Natural killer cell (primary cell): ENCODE data around the gene NBEAL2. TPM values are rescaled to one million over a fixed set of nuclear protein-coding genes. Genes with fewer than 3 reads are reported as not detected.

ENCODE experiments used
- ATAC-seq, 3 donors: fragments of 150-1000 bp in 2 of 3; fragments of 200-7000 bp in 1 of 3; cut with Tn5 transposase; 1 replicate in 1 of 3; 2 replicates in 2 of 3; pipeline ENCODE4 v1.10.0; 2021; ENCODE audit warnings: mild to moderate bottlenecking in 2 of 3, moderate library complexity in 2 of 3
- DNase-seq, 2 donors: peaks; one replicate each; pipeline versions ENCODE4 v3.0.0 to v3.0.0-alpha.2; 2013 to 2021; ENCODE audit warnings: mixed read lengths in 1 of 2
- H3K27ac ChIP-seq: one replicate; pipeline ENCODE4 v1.5.1; 2013; ENCODE audit warnings: mild to moderate bottlenecking, low read length
- H3K27me3 ChIP-seq: one replicate; pipeline ENCODE4 v1.6.1; 2013; ENCODE audit warnings: low read length; ENCODE audit not compliant: control insufficient read depth, insufficient read depth
- H3K36me3 ChIP-seq: one replicate; pipeline ENCODE4 v1.6.1; 2013; ENCODE audit warnings: low read length; ENCODE audit not compliant: control insufficient read depth, insufficient read depth
- H3K4me1 ChIP-seq: one replicate; pipeline ENCODE4 v1.6.1; 2013; ENCODE audit warnings: low read length; ENCODE audit not compliant: control insufficient read depth, insufficient read depth
- H3K4me3 ChIP-seq: one replicate; pipeline ENCODE4 v1.5.1; 2013; ENCODE audit warnings: low read length
- H3K9me3 ChIP-seq: one replicate; pipeline ENCODE4 v1.6.1; 2013; ENCODE audit warnings: low read length; ENCODE audit not compliant: control insufficient read depth, insufficient read depth
- H3K27ac Mint-ChIP-seq, 2 donors: one replicate each; pipeline ENCODE4 v1.8.0; 2022; ENCODE audit warnings: mild to moderate bottlenecking in 2 of 2, mixed read lengths in 2 of 2, moderate library complexity in 1 of 2
- H3K27me3 Mint-ChIP-seq, 2 donors: one replicate each; pipeline ENCODE4 v1.8.0; 2022; ENCODE audit warnings: low read depth in 2 of 2, mixed read lengths in 2 of 2
- H3K36me3 Mint-ChIP-seq: one replicate; pipeline ENCODE4 v1.8.0; 2022; ENCODE audit warnings: mixed read lengths
- H3K4me1 Mint-ChIP-seq, 2 donors: one replicate each; pipeline ENCODE4 v1.8.0; 2022; ENCODE audit warnings: mixed read lengths in 2 of 2
- H3K4me3 Mint-ChIP-seq: one replicate; pipeline ENCODE4 v1.8.0; 2022; ENCODE audit warnings: mild to moderate bottlenecking, moderate library complexity, mixed read lengths
- H3K9me3 Mint-ChIP-seq, 2 donors: one replicate each; pipeline ENCODE4 v1.8.0; 2022; ENCODE audit warnings: mixed read lengths in 2 of 2
- CTCF ChIP-seq: fragments of 200-600 bp; IDR thresholded peaks from one replicate; pipeline ENCODE4 v1.8.0; 2022; ENCODE audit warnings: antibody characterized with exemption
- WGBS: methylation state at CpG from one replicate; pipeline ENCODE4 v1.1.7; 2013; ENCODE audit warnings: missing lambda C conversion rate; ENCODE audit not compliant: insufficient coverage; 5-methylcytosine and 5-hydroxymethylcytosine counted together
- intact Hi-C: fragments of 100-400 bp; cut with micrococcal nuclease; formaldehyde crosslinking; loops from one replicate; pipeline ENCODE4 v1.14.2; 2022
- total RNA-seq, 4 donors: library from RNA; stranded (reverse); fragments of 120-200 nt in 1 of 4; gene quantifications; one replicate each; pipeline versions ENCODE4 v1.2.3 to v1.2.4, GENCODE V29; 2013 to 2022

Gene NBEAL2
- total RNA-seq, 3 donors from 2014 or later (not counting 1 experiment from before 2014, with no cell fraction given) = 453 to 536 (median 532) TPM

GRCh38 chr3:46950650-46951241, 28.7 kb upstream of the NBEAL2 start:
- H3K27me3 ChIP-seq = no peaks in the 10 kb centered on the region
- peaks cover 92 to 95% of the 10 kb centered on the region in 2 donors for H3K4me1 Mint-ChIP-seq
- WGBS = 75% methylated on average over 6 of the region's 7 CpGs
- H3K27me3 Mint-ChIP-seq = no peaks in the 10 kb centered on the region
- H3K4me3 ChIP-seq = no peak overlapping the region
- H3K27ac Mint-ChIP-seq = peak overlapping the region; percentile 96 to 99
- H3K36me3 Mint-ChIP-seq = no peaks in the 10 kb centered on the region
- ATAC-seq = no peak
- no peak for DNase-seq
- H3K36me3 ChIP-seq = no peaks in the 10 kb centered on the region
- TF ChIP-seq CTCF = no peak
- intact Hi-C loops = no loop called here
- no peaks in the 10 kb centered on the region for H3K9me3 ChIP-seq
- peaks cover 98% of the 10 kb centered on the region for H3K4me1 ChIP-seq
- peak overlapping the region; percentile 55 for H3K4me3 Mint-ChIP-seq
- no peaks in the 10 kb centered on the region for H3K9me3 Mint-ChIP-seq
- H3K27ac ChIP-seq = peak overlapping the region; percentile 37

DNA sequence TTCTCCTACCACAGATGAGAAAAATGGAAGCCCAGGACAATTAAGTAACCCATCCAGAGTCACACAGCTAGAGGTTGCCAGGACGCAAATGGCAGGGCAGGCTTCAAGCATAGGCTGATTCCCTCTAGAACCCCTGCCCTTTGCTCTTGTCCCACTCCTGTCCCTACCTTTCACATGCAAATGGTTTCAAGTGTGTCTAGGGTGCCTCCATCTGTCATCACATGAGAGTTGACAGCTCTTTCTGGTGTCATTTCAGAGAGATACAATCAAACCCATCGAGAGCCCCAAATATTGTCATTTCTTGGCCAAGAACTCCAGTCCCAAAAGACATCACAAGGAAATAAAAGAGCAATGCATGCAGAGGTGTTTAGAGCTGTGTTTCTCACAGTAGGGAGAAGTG, 26.7 kb upstream of the NBEAL2 start:
- H3K4me1 Mint-ChIP-seq = peaks cover 89 to 95% of the 10 kb centered on the region in 2 donors
- Histone ChIP-seq H3K9me3 (no peaks in the 10 kb centered on the region), H3K27ac (peak overlapping the region; percentile 94), H3K36me3 (no peaks in the 10 kb centered on the region), H3K4me3 (no peak overlapping the region), H3K27me3 (no peaks in the 10 kb centered on the region), H3K4me1 (peaks cover 98% of the 10 kb centered on the region)
- H3K4me3 Mint-ChIP-seq = peak overlapping the region; percentile 78
- H3K27ac Mint-ChIP-seq = peak overlapping the region; percentile 94 to 99
- 43% methylated on average over 2 of the region's 2 CpGs for WGBS
- DNase-seq (no peak), ATAC-seq (no peak)
- no peaks in the 10 kb centered on the region for H3K27me3 Mint-ChIP-seq
- H3K9me3 Mint-ChIP-seq = no peaks in the 10 kb centered on the region
- intact Hi-C loops = no loop called here
- TF ChIP-seq CTCF = no peak
- H3K36me3 Mint-ChIP-seq = no peaks in the 10 kb centered on the region

DNA sequence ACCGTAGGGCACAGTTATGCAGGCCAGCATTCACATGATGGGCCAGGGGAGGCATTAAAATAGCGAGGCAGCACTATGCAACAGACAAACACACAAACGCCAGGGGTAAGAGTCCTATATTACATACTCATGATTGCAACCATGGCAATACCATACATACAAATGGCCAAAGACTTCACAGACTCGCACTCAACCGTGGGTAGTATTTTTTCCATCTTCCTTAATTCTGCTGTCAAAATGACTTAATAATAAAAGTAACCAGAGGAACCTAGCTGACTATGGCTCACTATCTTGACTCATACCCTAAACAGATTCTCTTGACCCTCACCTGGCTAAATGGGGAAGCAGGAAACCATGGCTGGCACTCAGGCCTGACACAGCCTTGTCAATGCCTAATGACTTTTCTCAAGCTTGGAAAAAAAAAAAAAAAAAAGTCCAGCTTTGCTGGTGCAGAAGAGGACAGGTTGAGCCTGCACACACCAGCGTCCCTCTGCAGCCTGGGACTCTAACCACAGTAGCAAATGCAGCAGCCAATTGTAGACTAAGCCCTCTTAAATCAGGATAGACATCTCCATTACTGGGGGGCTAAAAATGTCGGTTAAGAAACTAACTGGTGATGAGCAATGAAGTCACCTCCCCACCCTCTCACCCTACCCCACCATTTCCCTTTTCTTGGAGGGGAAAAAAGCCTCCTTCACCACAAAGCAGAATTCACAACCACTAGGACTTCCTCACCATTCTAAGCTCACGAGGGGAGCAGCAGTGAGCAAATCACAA, 26.0 kb upstream of the NBEAL2 start:
- 9% methylated on average over 7 of the region's 8 CpGs for WGBS
- Histone ChIP-seq H3K9me3 (no peaks in the 10 kb centered on the region), H3K36me3 (no peaks in the 10 kb centered on the region), H3K27ac (peak overlapping the region; percentile 94), H3K4me1 (peaks cover 98% of the 10 kb centered on the region), H3K4me3 (no peak overlapping the region), H3K27me3 (no peaks in the 10 kb centered on the region)
- ATAC-seq (peak; percentile 3 to 48 (median 10)), DNase-seq (peak in 1 of 2 donors; percentile 57)
- no peaks in the 10 kb centered on the region for H3K27me3 Mint-ChIP-seq
- no peaks in the 10 kb centered on the region for H3K9me3 Mint-ChIP-seq
- intact Hi-C loops = loop anchor here (2.0 kb wide), 1 partner anchor 23 kb away; no protein-coding TSS in a partner anchor
- H3K36me3 Mint-ChIP-seq = no peaks in the 10 kb centered on the region
- peaks cover 89 to 95% of the 10 kb centered on the region in 2 donors for H3K4me1 Mint-ChIP-seq
- H3K27ac Mint-ChIP-seq = peak overlapping the region; percentile 94 to 99
- TF ChIP-seq CTCF = no peak
- H3K4me3 Mint-ChIP-seq = peak overlapping the region; percentile 78
